ENCODE measurements around the gene MAGI3.
"Not testable (repeated sequence)": the region's sequence is repeated elsewhere in the genome, so short reads cannot be mapped to it uniquely, and the experiment has no call there.

MAGI3 gene

DNA sequence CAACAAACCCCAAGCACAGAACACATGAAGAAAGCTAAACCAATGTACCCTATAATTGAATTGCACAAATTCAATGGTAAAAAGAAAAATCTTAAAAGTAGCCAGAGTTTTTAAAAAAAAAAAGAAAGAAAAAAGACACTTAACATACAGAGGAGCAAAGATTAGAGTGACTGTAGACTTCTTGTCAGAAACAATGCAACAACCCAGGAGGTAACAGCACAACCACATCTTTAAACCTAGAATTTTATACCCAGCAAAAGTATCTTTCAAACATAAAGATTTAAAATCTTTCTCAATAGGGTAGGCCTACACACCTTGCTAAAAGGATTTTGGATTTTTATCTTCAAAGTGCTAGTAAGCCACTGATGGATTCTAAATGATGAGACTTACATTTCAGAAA lies 304.6 kb downstream of the MAGI3 start:
- Histone ChIP-seq H3F3A (ENCODE audit: insufficient read depth, low read length) (no peaks in the 10 kb centered on the region), H3K36me3 (ENCODE audit: insufficient read depth, low read length) (peaks cover 53% of the 10 kb centered on the region), H3K27me3 (ENCODE audit: insufficient read depth, low read length) (no peaks in the 10 kb centered on the region), H3K79me2 (ENCODE audit: insufficient read depth, low read length) (no peaks in the 10 kb centered on the region), H3K9ac (ENCODE audit: low read length) (no peak overlapping the region), H4K20me1 (ENCODE audit: insufficient read depth, low read length) (no peaks in the 10 kb centered on the region), H3K9me2 (ENCODE audit: low read depth, low read length) (no peaks in the 10 kb centered on the region), H3K9me3 (ENCODE audit: low read length) (peaks cover 10% of the 10 kb centered on the region), H3K4me3 (ENCODE audit: low read depth, low read length, poor library complexity, severe bottlenecking) (no peak overlapping the region), H3K4me1 (ENCODE audit: insufficient read depth, low read length, severe bottlenecking) (no peaks in the 10 kb centered on the region), H3K4me2 (ENCODE audit: low read length) (no peak overlapping the region), H2AFZ (ENCODE audit: low read length) (no peak overlapping the region), H3K27ac (ENCODE audit: low read depth, low read length, poor library complexity, severe bottlenecking) (no peak overlapping the region)
- no peak for TF ChIP-seq EZH2 (IDR thresholded peaks at IDR 0.05; ENCODE audit: borderline replicate concordance, low read length)
- TF ChIP-seq, protein P1, sequence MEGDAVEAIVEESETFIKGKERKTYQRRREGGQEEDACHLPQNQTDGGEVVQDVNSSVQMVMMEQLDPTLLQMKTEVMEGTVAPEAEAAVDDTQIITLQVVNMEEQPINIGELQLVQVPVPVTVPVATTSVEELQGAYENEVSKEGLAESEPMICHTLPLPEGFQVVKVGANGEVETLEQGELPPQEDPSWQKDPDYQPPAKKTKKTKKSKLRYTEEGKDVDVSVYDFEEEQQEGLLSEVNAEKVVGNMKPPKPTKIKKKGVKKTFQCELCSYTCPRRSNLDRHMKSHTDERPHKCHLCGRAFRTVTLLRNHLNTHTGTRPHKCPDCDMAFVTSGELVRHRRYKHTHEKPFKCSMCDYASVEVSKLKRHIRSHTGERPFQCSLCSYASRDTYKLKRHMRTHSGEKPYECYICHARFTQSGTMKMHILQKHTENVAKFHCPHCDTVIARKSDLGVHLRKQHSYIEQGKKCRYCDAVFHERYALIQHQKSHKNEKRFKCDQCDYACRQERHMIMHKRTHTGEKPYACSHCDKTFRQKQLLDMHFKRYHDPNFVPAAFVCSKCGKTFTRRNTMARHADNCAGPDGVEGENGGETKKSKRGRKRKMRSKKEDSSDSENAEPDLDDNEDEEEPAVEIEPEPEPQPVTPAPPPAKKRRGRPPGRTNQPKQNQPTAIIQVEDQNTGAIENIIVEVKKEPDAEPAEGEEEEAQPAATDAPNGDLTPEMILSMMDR (IDR thresholded peaks at IDR 0.05; ENCODE audit: low read length): no peak

DNA sequence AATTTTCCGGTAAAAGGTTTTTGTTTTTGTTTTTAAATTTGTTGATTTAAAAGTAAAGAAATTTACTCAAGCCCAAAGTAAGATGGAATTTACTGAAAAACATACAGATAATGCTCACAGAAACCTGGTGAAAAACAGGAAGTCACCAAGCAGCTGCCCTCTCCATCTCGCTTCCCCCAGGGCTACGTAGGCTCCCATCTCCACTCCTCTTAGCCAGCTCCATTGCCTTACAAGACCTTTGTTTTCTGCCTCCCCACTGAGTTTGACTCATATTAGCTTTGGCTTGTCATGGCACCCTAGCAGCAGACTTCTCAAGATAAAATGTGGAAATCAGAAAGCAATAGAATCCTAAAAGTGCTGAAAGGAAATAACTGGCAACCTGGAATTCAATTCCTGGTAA lies 311.1 kb downstream of the MAGI3 start:
- no peak overlapping the region for H2AFZ ChIP-seq (ENCODE audit: low read length)
- no peaks in the 10 kb centered on the region for H3F3A ChIP-seq (ENCODE audit: insufficient read depth, low read length)
- peaks cover 50% of the 10 kb centered on the region for H3K36me3 ChIP-seq (ENCODE audit: insufficient read depth, low read length)
- TF ChIP-seq EZH2 (IDR thresholded peaks at IDR 0.05; ENCODE audit: borderline replicate concordance, low read length): no peak
- TF ChIP-seq, protein P1 (IDR thresholded peaks at IDR 0.05; ENCODE audit: low read length): no peak
- H3K4me3 ChIP-seq (ENCODE audit: low read depth, low read length, poor library complexity, severe bottlenecking): no peak overlapping the region
- no peaks in the 10 kb centered on the region for H3K27me3 ChIP-seq (ENCODE audit: insufficient read depth, low read length)
- H3K4me1 ChIP-seq (ENCODE audit: insufficient read depth, low read length, severe bottlenecking): no peaks in the 10 kb centered on the region
- H3K9me2 ChIP-seq (ENCODE audit: low read depth, low read length): no peaks in the 10 kb centered on the region
- no peaks in the 10 kb centered on the region for H3K9me3 ChIP-seq (ENCODE audit: low read length)
- H3K79me2 ChIP-seq (ENCODE audit: insufficient read depth, low read length): no peaks in the 10 kb centered on the region
- H3K4me2 ChIP-seq (ENCODE audit: low read length): no peak overlapping the region
- no peaks in the 10 kb centered on the region for H4K20me1 ChIP-seq (ENCODE audit: insufficient read depth, low read length)
- no peak overlapping the region for H3K9ac ChIP-seq (ENCODE audit: low read length)
- no peak overlapping the region for H3K27ac ChIP-seq (ENCODE audit: low read depth, low read length, poor library complexity, severe bottlenecking)

DNA sequence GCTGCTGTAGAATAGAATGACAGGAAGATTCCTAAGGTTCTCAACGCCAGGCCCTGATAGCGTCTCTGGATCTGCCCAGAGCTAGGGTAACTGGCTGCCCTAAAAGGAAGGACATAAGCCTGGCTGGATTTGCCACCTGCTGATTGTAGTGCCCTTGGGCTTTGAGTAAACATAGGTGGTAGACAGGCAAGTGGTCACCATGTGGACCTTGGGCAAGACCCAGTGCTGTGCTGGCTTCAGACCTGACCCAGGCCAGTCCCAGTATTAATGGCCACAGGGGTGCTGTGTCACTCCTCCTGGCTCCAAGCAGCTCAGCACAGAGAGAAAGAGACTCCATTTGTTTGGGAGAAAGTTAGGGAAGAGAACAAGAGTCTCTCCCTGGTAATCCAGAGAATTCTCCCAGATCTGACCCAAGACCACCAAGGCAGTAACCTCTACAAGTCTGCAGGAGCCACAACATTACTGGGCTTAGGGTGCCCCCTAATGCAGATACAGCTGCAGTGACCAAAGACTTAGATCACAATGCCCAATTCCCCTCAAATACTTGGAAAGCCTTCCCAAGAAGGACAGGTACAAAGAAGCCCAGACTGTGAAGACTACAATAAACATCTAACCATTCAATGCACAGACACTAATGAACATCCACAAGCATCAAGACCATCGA lies 324.4 kb downstream of the MAGI3 start:
- Histone ChIP-seq H2AFZ (ENCODE audit: low read length) (no peak overlapping the region), H3F3A (ENCODE audit: insufficient read depth, low read length) (no peaks in the 10 kb centered on the region), H3K4me3 (ENCODE audit: low read depth, low read length, poor library complexity, severe bottlenecking) (no peak overlapping the region), H3K27me3 (ENCODE audit: insufficient read depth, low read length) (no peaks in the 10 kb centered on the region), H3K9ac (ENCODE audit: low read length) (no peak overlapping the region), H3K36me3 (ENCODE audit: insufficient read depth, low read length) (peaks cover 70% of the 10 kb centered on the region), H3K79me2 (ENCODE audit: insufficient read depth, low read length) (no peaks in the 10 kb centered on the region), H3K4me2 (ENCODE audit: low read length) (no peak overlapping the region), H3K4me1 (ENCODE audit: insufficient read depth, low read length, severe bottlenecking) (no peaks in the 10 kb centered on the region), H4K20me1 (ENCODE audit: insufficient read depth, low read length) (no peaks in the 10 kb centered on the region), H3K27ac (ENCODE audit: low read depth, low read length, poor library complexity, severe bottlenecking) (no peak overlapping the region), H3K9me3 (ENCODE audit: low read length) (0 out of 2 replicates have a peak, but pooled peaks cover 6% of the 10 kb centered on the region), H3K9me2 (ENCODE audit: low read depth, low read length) (no peaks in the 10 kb centered on the region)
- TF ChIP-seq EZH2 (IDR thresholded peaks at IDR 0.05; ENCODE audit: borderline replicate concordance, low read length): no peak
- TF ChIP-seq, protein P1 (IDR thresholded peaks at IDR 0.05; ENCODE audit: low read length): no peak

DNA sequence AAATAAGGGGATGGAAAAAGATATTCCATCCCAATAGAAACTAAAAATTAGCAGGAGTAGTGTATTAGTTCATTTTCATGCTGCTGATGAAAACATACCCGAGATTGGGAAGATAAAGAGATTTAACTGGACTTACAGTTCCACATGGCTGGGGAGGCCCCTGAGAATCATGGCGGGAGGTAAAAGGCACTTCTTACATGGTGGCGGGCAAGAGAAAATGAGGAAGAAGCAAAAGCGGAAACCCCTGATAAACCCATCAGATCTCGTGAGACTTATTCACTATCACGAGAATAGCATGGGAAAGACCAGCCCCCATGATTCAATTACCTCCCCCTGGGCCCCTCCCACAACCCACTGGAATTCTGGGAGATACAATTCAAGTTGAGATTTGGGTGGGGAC lies 327.2 kb downstream of the MAGI3 start:
- H3K79me2 ChIP-seq (ENCODE audit: insufficient read depth, low read length); H3K4me2 ChIP-seq (ENCODE audit: low read length); H3K27ac ChIP-seq (ENCODE audit: low read depth, low read length, poor library complexity, severe bottlenecking); H2AFZ ChIP-seq (ENCODE audit: low read length); H4K20me1 ChIP-seq (ENCODE audit: insufficient read depth, low read length); H3K4me3 ChIP-seq (ENCODE audit: low read depth, low read length, poor library complexity, severe bottlenecking); H3K9ac ChIP-seq (ENCODE audit: low read length); H3K4me1 ChIP-seq (ENCODE audit: insufficient read depth, low read length, severe bottlenecking); H3K27me3 ChIP-seq (ENCODE audit: insufficient read depth, low read length); H3F3A ChIP-seq (ENCODE audit: insufficient read depth, low read length); H3K9me2 ChIP-seq (ENCODE audit: low read depth, low read length): not testable (repeated sequence)
- peaks cover 71% of the 10 kb centered on the region for H3K36me3 ChIP-seq (ENCODE audit: insufficient read depth, low read length)
- H3K9me3 ChIP-seq (ENCODE audit: low read length): peaks cover 11% of the 10 kb centered on the region; the same call in 1 of the 2 replicates

DNA sequence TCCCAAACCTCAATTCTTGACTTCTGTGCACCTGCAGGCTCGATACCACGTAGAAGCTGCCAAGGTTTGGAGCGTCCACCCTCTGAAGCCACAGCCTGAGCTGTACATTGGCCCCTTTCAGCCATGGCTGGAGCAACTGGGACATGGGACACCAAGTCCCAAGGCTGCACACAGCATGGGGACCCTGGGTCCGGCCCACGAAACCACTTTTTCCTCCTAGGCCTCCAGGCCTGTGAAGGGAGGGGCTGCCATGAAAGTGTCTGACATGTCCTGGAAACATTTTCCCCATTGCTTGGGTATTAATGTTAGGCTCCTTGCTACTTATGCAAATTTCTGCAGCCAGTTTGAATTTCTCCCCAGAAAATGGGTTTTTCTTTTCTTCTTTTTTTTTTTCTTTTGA lies 328.3 kb downstream of the MAGI3 start:
- H2AFZ ChIP-seq (ENCODE audit: low read length); H3K4me2 ChIP-seq (ENCODE audit: low read length); H4K20me1 ChIP-seq (ENCODE audit: insufficient read depth, low read length); H3K9ac ChIP-seq (ENCODE audit: low read length); H3K27ac ChIP-seq (ENCODE audit: low read depth, low read length, poor library complexity, severe bottlenecking); H3K4me3 ChIP-seq (ENCODE audit: low read depth, low read length, poor library complexity, severe bottlenecking); H3K79me2 ChIP-seq (ENCODE audit: insufficient read depth, low read length); H3K27me3 ChIP-seq (ENCODE audit: insufficient read depth, low read length); H3K4me1 ChIP-seq (ENCODE audit: insufficient read depth, low read length, severe bottlenecking); H3K9me2 ChIP-seq (ENCODE audit: low read depth, low read length); H3F3A ChIP-seq (ENCODE audit: insufficient read depth, low read length): not testable (repeated sequence)
- Histone ChIP-seq H3K9me3 (ENCODE audit: low read length) (peaks cover 11% of the 10 kb centered on the region; the same call in 1 of the 2 replicates), H3K36me3 (ENCODE audit: insufficient read depth, low read length) (peaks cover 71% of the 10 kb centered on the region)

All from OCI-LY1 (cell line).